SK-N-SH treated with all-trans-retinoic acid at 6 μM for 48 hours (cell line): ENCODE results near the gene ADAMTS18.
A peak's percentile ranks its signal among the peaks of the same experiment; 100 is the strongest.

Experiments used
- ATAC-seq: fragments of 200-7000 bp; cut with Tn5 transposase; 3 replicates; pipeline ENCODE4 v1.9.1; 2020; ENCODE audit warnings: mild to moderate bottlenecking, moderate library complexity
- ARNTL ChIP-seq: fragments of 450-650 bp; formaldehyde crosslinking; IDR thresholded peaks from 2 replicates; pipeline ENCODE4 v1.5.0; 2020; ENCODE audit warnings: low read depth, mild to moderate bottlenecking, moderate library complexity, borderline replicate concordance
- BACH2 ChIP-seq: fragments of 250-450 bp; sonication (Bioruptor Pico); IDR thresholded peaks from 2 replicates; pipeline ENCODE4 v1.9.0; 2021; ENCODE audit warnings: mild to moderate bottlenecking, borderline replicate concordance
- CSDC2 ChIP-seq: fragments of 250-450 bp; sonication (Bioruptor Pico); IDR thresholded peaks from 2 replicates; pipeline ENCODE4 v1.5.0; 2020; ENCODE audit warnings: mild to moderate bottlenecking, moderate library complexity
- ESRRG ChIP-seq: fragments of 250-450 bp; sonication (Bioruptor Pico); IDR thresholded peaks from 2 replicates; pipeline ENCODE4 v1.6.1; 2021; ENCODE audit warnings: mild to moderate bottlenecking
- GLIS3 ChIP-seq: fragments of 250-450 bp; sonication (Bioruptor Pico); IDR thresholded peaks from 2 replicates; pipeline ENCODE4 v1.5.0; 2020; ENCODE audit warnings: mild to moderate bottlenecking, moderate library complexity
- ISL1 ChIP-seq: fragments of 250-450 bp; sonication (Bioruptor Pico); IDR thresholded peaks from 2 replicates; pipeline ENCODE4 v2.1.2; 2022; ENCODE audit warnings: mild to moderate bottlenecking, moderate library complexity
- OSR1 ChIP-seq: fragments of 250-450 bp; sonication (Bioruptor Pico); IDR thresholded peaks from 2 replicates; pipeline ENCODE4 v1.8.0; 2022; ENCODE audit warnings: moderate library complexity, mild to moderate bottlenecking, inconsistent platforms
- PPARA ChIP-seq: fragments of 250-450 bp; sonication (Bioruptor Pico); IDR thresholded peaks from 2 replicates; pipeline ENCODE4 v1.5.0; 2020; ENCODE audit warnings: mild to moderate bottlenecking, borderline replicate concordance
- RARB ChIP-seq: fragments of 250-450 bp; sonication (Bioruptor Pico); IDR thresholded peaks from 2 replicates; pipeline ENCODE4 v1.8.0; 2021; ENCODE audit warnings: mild to moderate bottlenecking, moderate library complexity
- SNAI2 ChIP-seq: fragments of 250-450 bp; sonication (Bioruptor Pico); IDR thresholded peaks from 2 replicates; pipeline ENCODE4 v1.5.0; 2020; ENCODE audit warnings: mild to moderate bottlenecking, moderate library complexity
- TOX ChIP-seq: fragments of 250-450 bp; sonication (Bioruptor Pico); IDR thresholded peaks from 2 replicates; pipeline ENCODE4 v1.8.0; 2021; ENCODE audit warnings: mild to moderate bottlenecking, moderate library complexity, borderline replicate concordance
- ZC3H10 ChIP-seq: fragments of 250-450 bp; sonication (Bioruptor Pico); IDR thresholded peaks from 2 replicates; pipeline ENCODE4 v1.5.1; 2021; ENCODE audit warnings: mild to moderate bottlenecking, moderate library complexity
- ZFP3 ChIP-seq: fragments of 250-450 bp; sonication (Bioruptor Pico); IDR thresholded peaks from 2 replicates; pipeline ENCODE4 v1.5.0; 2020; ENCODE audit warnings: mild to moderate bottlenecking, moderate library complexity
- ZFP30 ChIP-seq: fragments of 450-650 bp; formaldehyde crosslinking; IDR thresholded peaks from 2 replicates; pipeline ENCODE4 v1.5.0; 2022; ENCODE audit warnings: mild to moderate bottlenecking, moderate library complexity
- ZNF70 ChIP-seq: fragments of 450-650 bp; formaldehyde crosslinking; IDR thresholded peaks from 2 replicates; pipeline ENCODE4 v1.5.0; 2020; ENCODE audit warnings: mild to moderate bottlenecking, moderate library complexity
- ZNF8 ChIP-seq: fragments of 450-650 bp; formaldehyde crosslinking; IDR thresholded peaks from 2 replicates; pipeline ENCODE4 v1.5.0; 2020; ENCODE audit warnings: mild to moderate bottlenecking, moderate library complexity
- TF ChIP-seq, protein P1 (sequence below): fragments of 250-450 bp; sonication (Bioruptor Pico); IDR thresholded peaks from 2 replicates; pipeline ENCODE4 v1.8.0; 2020; ENCODE audit warnings: mild to moderate bottlenecking, moderate library complexity, borderline replicate concordance
- TF ChIP-seq, protein P2 (sequence below): fragments of 250-450 bp; sonication (Bioruptor Pico); IDR thresholded peaks from 2 replicates; pipeline ENCODE4 v1.5.1; 2021; ENCODE audit warnings: mild to moderate bottlenecking, moderate library complexity
- TF ChIP-seq, protein P3 (sequence below): fragments of 250-450 bp; sonication (Bioruptor Pico); IDR thresholded peaks from 2 replicates; pipeline ENCODE4 v1.8.0; 2021; ENCODE audit warnings: low read depth, mild to moderate bottlenecking, moderate library complexity, borderline replicate concordance
- TF ChIP-seq, protein P4 (sequence below): fragments of 250-450 bp; sonication (Bioruptor Pico); IDR thresholded peaks from 2 replicates; pipeline ENCODE4 v1.5.1; 2020; ENCODE audit warnings: low read depth, mild to moderate bottlenecking, moderate library complexity
- TF ChIP-seq, protein P5 (sequence below): fragments of 250-450 bp; sonication (Bioruptor Pico); IDR thresholded peaks from 2 replicates; pipeline ENCODE4 v1.5.0; 2020; ENCODE audit warnings: mild to moderate bottlenecking, moderate library complexity

Gene ADAMTS18

DNA sequence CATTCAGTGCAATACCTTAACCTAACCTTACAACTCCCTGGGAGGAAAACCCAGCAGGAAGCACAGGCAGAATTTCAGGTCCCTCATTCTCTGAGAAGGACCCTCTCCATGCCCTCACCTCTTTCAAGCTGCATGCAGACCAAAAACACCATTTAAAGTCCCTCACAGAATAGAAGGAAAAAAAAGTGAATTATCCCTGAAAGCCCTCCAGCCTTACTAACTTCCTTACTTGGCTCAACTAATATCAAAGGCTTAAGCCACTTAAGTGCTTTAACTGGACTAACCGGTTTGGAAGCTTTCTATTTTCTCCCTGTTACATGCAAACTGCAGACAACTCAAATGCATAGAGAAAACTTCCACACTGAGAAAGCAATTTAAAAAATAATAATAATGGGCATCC lies 60.5 kb downstream of the ADAMTS18 start:
- no peak for TF ChIP-seq ZNF70 (CRISPR knock-in tag)
- no peak for TF ChIP-seq GLIS3 (CRISPR knock-in tag)
- no peak for TF ChIP-seq TOX (CRISPR knock-in tag)
- TF ChIP-seq CSDC2 (CRISPR knock-in tag) = no peak
- TF ChIP-seq ZNF8 (CRISPR knock-in tag) = no peak
- no peak for TF ChIP-seq ARNTL (CRISPR knock-in tag)
- TF ChIP-seq, all 23 proteins: peak for 0
- no peak for ATAC-seq

DNA sequence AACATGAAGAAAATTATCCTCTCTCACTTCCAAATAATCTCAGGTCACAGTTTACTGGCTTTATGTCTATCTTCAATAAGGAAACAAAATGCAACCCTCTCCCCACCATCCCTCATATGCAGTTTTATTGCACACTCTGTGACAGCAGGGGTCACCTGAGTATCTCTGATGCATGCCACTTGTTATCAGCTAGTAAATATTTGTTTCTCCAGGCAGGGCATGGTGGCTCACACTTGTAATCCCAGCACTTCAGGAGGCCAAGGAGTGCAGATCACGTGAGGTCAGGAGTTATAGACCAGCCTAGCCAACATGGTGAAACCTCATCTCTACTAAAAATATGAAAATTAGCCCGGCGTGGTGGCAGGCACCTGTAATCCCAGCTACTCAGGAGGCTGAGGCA lies 61.1 kb downstream of the ADAMTS18 start:
- no peak for TF ChIP-seq ESRRG (CRISPR knock-in tag)
- TF ChIP-seq, all 23 proteins: peak for 0
- no peak for ATAC-seq

DNA sequence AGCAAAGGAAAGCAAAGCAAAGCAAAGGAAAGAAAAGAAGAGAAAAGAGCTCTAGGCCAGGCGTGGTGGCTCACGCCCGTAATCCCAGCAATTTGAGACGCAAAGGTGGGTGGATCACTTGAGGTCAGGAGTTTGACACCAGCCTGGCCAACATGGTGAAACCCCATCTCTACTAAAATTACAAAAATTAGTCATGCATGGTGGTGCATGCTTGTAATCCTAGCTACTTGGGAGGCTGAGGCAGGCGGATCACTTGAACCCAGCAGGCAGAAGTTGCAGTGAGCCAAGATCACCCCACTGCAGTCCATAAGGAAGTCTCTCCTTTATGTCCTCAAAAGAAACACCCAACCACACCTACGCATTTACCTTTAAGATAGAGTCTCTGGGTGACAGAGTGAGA lies 70.1 kb downstream of the ADAMTS18 start:
- TF ChIP-seq TOX (CRISPR knock-in tag) (no peak), ZC3H10 (no peak), ARNTL (CRISPR knock-in tag) (no peak), PPARA (CRISPR knock-in tag) (no peak), ZNF70 (CRISPR knock-in tag) (no peak), SNAI2 (CRISPR knock-in tag) (no peak), ZNF8 (CRISPR knock-in tag) (no peak), ZFP30 (CRISPR knock-in tag) (no peak), ZFP3 (CRISPR knock-in tag) (no peak)
- TF ChIP-seq, protein P1, sequence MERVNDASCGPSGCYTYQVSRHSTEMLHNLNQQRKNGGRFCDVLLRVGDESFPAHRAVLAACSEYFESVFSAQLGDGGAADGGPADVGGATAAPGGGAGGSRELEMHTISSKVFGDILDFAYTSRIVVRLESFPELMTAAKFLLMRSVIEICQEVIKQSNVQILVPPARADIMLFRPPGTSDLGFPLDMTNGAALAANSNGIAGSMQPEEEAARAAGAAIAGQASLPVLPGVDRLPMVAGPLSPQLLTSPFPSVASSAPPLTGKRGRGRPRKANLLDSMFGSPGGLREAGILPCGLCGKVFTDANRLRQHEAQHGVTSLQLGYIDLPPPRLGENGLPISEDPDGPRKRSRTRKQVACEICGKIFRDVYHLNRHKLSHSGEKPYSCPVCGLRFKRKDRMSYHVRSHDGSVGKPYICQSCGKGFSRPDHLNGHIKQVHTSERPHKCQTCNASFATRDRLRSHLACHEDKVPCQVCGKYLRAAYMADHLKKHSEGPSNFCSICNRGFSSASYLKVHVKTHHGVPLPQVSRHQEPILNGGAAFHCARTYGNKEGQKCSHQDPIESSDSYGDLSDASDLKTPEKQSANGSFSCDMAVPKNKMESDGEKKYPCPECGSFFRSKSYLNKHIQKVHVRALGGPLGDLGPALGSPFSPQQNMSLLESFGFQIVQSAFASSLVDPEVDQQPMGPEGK = no peak
- TF ChIP-seq, protein P2, sequence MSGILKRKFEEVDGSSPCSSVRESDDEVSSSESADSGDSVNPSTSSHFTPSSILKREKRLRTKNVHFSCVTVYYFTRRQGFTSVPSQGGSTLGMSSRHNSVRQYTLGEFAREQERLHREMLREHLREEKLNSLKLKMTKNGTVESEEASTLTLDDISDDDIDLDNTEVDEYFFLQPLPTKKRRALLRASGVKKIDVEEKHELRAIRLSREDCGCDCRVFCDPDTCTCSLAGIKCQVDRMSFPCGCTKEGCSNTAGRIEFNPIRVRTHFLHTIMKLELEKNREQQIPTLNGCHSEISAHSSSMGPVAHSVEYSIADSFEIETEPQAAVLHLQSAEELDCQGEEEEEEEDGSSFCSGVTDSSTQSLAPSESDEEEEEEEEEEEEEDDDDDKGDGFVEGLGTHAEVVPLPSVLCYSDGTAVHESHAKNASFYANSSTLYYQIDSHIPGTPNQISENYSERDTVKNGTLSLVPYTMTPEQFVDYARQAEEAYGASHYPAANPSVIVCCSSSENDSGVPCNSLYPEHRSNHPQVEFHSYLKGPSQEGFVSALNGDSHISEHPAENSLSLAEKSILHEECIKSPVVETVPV (CRISPR knock-in tag) = no peak
- TF ChIP-seq, protein P3, sequence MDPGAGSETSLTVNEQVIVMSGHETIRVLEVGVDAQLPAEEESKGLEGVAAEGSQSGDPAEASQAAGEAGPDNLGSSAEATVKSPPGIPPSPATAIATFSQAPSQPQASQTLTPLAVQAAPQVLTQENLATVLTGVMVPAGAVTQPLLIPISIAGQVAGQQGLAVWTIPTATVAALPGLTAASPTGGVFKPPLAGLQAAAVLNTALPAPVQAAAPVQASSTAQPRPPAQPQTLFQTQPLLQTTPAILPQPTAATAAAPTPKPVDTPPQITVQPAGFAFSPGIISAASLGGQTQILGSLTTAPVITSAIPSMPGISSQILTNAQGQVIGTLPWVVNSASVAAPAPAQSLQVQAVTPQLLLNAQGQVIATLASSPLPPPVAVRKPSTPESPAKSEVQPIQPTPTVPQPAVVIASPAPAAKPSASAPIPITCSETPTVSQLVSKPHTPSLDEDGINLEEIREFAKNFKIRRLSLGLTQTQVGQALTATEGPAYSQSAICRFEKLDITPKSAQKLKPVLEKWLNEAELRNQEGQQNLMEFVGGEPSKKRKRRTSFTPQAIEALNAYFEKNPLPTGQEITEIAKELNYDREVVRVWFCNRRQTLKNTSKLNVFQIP (CRISPR knock-in tag) = no peak
- TF ChIP-seq, all 23 proteins: peak for 0
- ATAC-seq = no peak

DNA sequence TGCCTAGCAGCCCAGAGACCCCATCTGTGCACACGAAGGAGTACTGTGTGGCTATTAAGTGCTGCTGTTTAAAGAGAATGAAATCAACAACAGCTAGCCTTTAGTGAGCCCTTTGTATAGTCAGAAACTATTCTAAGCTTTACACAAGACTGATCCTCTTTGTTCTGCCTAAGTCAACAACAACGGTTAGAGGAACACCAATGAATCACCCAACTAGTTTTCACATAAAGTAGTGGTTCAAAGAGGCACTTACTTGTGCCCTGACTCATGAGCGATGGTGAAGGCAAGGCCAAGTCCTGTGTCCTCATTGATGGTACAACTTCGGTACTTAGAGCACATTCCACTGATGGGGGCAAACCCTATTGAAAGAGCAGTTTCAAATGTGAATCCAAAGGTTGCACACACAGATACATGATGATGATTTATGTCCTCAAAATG lies 75.8 kb downstream of the ADAMTS18 start:
- peak; percentile 14; the same call in 1 of the 2 replicates for TF ChIP-seq ISL1
- no peak for TF ChIP-seq BACH2 (CRISPR knock-in tag)
- TF ChIP-seq PPARA (CRISPR knock-in tag) = no peak
- ATAC-seq = no peak

DNA sequence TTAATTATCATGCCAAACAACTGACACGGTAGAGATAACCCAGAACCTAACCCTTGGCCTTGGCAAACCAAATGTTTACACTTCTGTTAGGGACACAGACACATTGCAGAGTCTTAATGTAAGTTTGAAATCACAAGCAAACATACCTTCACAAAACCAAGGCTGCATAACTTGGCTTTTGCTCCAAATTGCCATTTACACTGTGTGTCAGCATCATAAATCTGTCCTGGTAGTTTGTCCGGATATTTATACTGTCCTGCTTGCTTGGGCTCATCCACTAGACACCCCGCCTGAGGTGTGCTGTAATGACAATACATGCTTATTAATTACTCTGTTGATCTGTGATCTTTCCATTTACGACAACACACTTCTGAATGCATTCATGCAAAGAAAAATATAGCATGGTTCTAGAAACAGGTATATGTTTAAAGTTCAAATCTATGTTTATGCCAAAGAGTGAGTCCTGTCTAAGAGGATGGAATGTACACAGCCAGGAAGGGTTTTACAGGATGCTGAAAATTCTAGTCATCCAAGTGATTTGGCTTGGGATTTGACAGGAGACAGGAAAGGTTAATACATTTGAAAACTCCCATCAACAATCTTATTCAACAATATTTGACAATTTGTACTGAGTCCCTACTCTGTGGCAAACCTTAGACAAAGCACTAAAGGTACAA lies 81.1 kb downstream of the ADAMTS18 start:
- TF ChIP-seq ISL1 (peak; percentile 66), GLIS3 (CRISPR knock-in tag) (no peak)
- ATAC-seq = no peak

DNA sequence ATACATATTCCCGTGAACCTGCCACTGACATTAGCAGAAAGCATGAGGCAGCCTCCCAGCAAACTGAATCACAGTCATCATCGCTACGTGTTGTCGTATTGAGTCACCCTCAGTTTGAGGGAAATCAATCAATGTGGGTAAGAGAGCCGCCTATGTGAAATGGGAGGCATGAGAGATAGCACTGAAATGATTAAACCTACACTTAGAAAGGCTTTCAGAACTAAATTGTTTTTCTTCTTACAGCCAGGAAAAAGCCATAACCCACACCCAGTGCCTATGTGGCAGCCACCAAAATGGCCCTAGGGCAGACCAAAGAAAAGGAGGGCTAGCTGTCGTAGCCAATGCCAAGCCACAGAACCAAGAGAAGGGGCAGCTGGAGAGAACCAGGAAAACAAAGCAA lies 90.5 kb downstream of the ADAMTS18 start:
- ATAC-seq = no peak
- TF ChIP-seq TOX (CRISPR knock-in tag) (no peak), ARNTL (CRISPR knock-in tag) (no peak), ESRRG (CRISPR knock-in tag) (no peak), OSR1 (CRISPR knock-in tag) (no peak), ISL1 (no peak), ZFP30 (CRISPR knock-in tag) (no peak), BACH2 (CRISPR knock-in tag) (no peak), CSDC2 (CRISPR knock-in tag) (no peak), RARB (CRISPR knock-in tag) (no peak)
- TF ChIP-seq, protein P4, sequence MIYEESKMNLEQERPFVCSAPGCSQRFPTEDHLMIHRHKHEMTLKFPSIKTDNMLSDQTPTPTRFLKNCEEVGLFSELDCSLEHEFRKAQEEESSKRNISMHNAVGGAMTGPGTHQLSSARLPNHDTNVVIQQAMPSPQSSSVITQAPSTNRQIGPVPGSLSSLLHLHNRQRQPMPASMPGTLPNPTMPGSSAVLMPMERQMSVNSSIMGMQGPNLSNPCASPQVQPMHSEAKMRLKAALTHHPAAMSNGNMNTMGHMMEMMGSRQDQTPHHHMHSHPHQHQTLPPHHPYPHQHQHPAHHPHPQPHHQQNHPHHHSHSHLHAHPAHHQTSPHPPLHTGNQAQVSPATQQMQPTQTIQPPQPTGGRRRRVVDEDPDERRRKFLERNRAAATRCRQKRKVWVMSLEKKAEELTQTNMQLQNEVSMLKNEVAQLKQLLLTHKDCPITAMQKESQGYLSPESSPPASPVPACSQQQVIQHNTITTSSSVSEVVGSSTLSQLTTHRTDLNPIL = no peak
- TF ChIP-seq, protein P5, sequence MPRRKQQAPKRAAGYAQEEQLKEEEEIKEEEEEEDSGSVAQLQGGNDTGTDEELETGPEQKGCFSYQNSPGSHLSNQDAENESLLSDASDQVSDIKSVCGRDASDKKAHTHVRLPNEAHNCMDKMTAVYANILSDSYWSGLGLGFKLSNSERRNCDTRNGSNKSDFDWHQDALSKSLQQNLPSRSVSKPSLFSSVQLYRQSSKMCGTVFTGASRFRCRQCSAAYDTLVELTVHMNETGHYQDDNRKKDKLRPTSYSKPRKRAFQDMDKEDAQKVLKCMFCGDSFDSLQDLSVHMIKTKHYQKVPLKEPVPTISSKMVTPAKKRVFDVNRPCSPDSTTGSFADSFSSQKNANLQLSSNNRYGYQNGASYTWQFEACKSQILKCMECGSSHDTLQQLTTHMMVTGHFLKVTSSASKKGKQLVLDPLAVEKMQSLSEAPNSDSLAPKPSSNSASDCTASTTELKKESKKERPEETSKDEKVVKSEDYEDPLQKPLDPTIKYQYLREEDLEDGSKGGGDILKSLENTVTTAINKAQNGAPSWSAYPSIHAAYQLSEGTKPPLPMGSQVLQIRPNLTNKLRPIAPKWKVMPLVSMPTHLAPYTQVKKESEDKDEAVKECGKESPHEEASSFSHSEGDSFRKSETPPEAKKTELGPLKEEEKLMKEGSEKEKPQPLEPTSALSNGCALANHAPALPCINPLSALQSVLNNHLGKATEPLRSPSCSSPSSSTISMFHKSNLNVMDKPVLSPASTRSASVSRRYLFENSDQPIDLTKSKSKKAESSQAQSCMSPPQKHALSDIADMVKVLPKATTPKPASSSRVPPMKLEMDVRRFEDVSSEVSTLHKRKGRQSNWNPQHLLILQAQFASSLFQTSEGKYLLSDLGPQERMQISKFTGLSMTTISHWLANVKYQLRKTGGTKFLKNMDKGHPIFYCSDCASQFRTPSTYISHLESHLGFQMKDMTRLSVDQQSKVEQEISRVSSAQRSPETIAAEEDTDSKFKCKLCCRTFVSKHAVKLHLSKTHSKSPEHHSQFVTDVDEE (CRISPR knock-in tag) = no peak
- TF ChIP-seq, protein P3 (CRISPR knock-in tag) = no peak
